ENCODE results near the gene ZBTB46.

The ZBTB46 gene

DNA sequence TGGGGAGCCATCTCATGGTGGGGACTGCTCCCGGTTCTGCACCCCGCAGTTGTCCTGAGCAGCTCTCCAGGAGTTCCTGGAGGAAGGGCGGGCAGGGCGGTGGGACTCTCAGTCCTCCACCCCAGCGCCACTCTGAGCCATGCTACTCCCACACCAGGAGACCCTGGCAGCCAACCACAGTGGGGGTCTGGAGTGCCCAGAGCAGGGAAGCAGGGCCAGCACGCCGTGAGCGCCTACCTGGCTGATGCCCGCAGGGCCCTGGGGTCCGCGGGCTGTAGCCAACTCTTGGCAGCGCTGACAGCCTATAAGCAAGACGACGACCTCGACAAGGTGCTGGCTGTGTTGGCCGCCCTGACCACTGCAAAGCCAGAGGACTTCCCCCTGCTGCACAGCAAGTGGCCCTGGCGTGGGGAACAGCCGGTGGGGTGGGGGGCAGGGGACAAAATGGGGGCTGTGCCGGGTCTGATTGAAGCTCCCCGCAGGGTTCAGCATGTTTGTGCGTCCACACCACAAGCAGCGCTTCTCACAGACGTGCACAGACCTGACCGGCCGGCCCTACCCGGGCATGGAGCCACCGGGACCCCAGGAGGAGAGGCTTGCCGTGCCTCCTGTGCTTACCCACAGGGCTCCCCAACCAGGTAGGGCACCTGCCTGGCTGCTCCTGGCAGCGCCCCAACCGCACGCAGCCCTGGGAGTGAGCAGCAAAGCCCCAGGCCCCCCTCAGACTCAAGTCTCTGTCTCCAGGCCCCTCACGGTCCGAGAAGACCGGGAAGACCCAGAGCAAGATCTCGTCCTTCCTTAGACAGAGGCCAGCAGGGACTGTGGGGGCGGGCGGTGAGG, 136.3 kb downstream of the ZBTB46 start:
- no peak for DNase-seq (ENCODE audit: low read depth)

DNA sequence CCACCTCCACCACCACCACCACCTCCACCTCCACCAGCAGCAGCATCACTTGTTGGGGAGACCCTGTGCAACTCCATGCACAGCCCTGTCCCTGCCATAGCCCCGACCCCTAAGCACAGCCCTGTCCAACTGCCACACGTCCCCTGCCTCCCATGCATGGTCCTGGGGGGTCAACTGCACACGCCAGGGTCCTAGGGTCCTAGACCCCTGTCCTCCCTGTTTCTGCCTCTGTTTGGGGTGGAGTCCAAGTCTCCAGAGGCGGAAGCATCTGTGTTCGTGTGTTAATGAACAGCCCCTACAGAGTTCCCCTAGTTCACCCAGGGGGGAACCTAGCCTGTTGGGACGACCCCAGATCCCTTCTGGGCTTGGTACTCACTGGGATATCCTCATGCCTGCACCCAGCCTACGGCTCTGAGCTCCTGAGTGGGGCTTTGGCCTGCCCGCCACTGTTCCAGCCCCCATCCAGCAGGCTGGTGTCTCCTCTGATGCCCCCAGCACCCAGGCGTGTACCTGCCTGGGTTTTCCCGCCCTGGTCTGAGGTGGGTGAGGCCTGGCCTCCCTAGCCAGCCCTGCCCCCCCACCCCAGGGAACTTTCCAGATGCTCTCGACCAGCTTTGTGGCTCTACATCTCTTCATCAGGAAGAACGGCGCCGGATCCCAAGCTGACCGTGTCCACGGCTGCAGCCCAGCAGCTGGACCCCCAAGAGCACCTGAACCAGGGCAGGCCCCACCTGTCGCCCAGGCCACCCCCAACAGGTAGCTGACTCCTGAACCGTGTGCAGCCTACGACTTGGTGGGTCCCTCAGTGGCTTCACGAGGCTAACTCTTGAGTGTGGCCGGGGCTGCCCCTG, 137.1 kb downstream of the ZBTB46 start:
- DNase-seq (ENCODE audit: low read depth) = no peak

All from non-pigmented ciliary epithelial cell (primary cell).